HEK293 (cell line): ENCODE data around the gene TMEM207.

ENCODE experiments used
- CTCF ChIA-PET: fragments of 350-600 bp; formaldehyde crosslinking; extraction: SDS; loops from one replicate; lab custom pipeline; 2021; ENCODE audit warnings: antibody characterized with exemption; lab: Yijun Ruan, JAX
- POLR2A ChIA-PET: fragments of 300-600 bp; formaldehyde crosslinking; extraction: SDS; loops from one replicate; lab custom pipeline; 2020; ENCODE audit warnings: antibody characterized with exemption, inconsistent platforms; lab: Yijun Ruan, JAX
- H3K27ac ChIP-seq: fragments of 200-500 bp; sonication (Bioruptor generic); 2 replicates; pipeline ENCODE4 v1.5.1; 2014; ENCODE audit warnings: low read depth, low read length, control low read depth, inconsistent platforms; ENCODE audit errors: extremely low read depth
- H3K36me3 ChIP-seq, 2 experiments: fragments of 200-500 bp in 1 of 2; sonication (Bioruptor generic) in 1 of 2; 1 replicate in 1 of 2; 2 replicates in 1 of 2; pipeline ENCODE4 v1.5.1; 2014 to 2017; ENCODE audit warnings: inconsistent platforms in 2 of 2, low read length in 2 of 2; ENCODE audit not compliant: control insufficient read depth in 2 of 2, insufficient read depth in 1 of 2
- H3K4me1 ChIP-seq: fragments of 200-500 bp; sonication (Bioruptor generic); 2 replicates; pipeline ENCODE4 v1.5.1; 2014; ENCODE audit warnings: mild to moderate bottlenecking, low read length, inconsistent platforms; ENCODE audit not compliant: control insufficient read depth, insufficient read depth
- H3K4me3 ChIP-seq: 2 replicates; pipeline ENCODE4 v1.5.1; 2011; ENCODE audit warnings: low read depth, mild to moderate bottlenecking, control low read depth, low read length, moderate library complexity
- H3K9me3 ChIP-seq: fragments of 200-500 bp; sonication (Bioruptor generic); 2 replicates; pipeline ENCODE4 v1.5.1; 2014; ENCODE audit warnings: low read depth, low read length, inconsistent platforms; ENCODE audit not compliant: control insufficient read depth, insufficient read depth
- EGR2 ChIP-seq: fragments of 450-650 bp; formaldehyde crosslinking; IDR thresholded peaks from 2 replicates; pipeline ENCODE4 v1.5.1; 2016; ENCODE audit warnings: low read depth, missing biosample characterization, missing genetic modification characterization
- MZF1 ChIP-seq: fragments of 450-650 bp; formaldehyde crosslinking; IDR thresholded peaks from 2 replicates; pipeline ENCODE4 v1.5.1; 2017; ENCODE audit warnings: missing biosample characterization, missing genetic modification characterization, borderline replicate concordance
- RBAK ChIP-seq: fragments of 450-650 bp; formaldehyde crosslinking; IDR thresholded peaks from 2 replicates; pipeline ENCODE4 v1.5.1; 2016; ENCODE audit warnings: missing biosample characterization, missing genetic modification characterization
- REPIN1 ChIP-seq: fragments of 450-650 bp; formaldehyde crosslinking; IDR thresholded peaks from 2 replicates; pipeline ENCODE4 v1.5.1; 2017; ENCODE audit warnings: missing biosample characterization, missing genetic modification characterization, low read depth
- REST ChIP-seq: fragments of 450-650 bp; formaldehyde crosslinking; IDR thresholded peaks from 2 replicates; pipeline ENCODE4 v1.5.1; 2016; ENCODE audit warnings: missing biosample characterization, missing genetic modification characterization
- ZBTB8A ChIP-seq: fragments of 450-650 bp; formaldehyde crosslinking; IDR thresholded peaks from 2 replicates; pipeline ENCODE4 v1.5.1; 2016; ENCODE audit warnings: missing biosample characterization, missing genetic modification characterization
- ZNF10 ChIP-seq: fragments of 450-650 bp; formaldehyde crosslinking; IDR thresholded peaks from 2 replicates; pipeline ENCODE4 v1.5.1; 2017; ENCODE audit warnings: missing biosample characterization, missing genetic modification characterization
- ZNF155 ChIP-seq: fragments of 450-650 bp; formaldehyde crosslinking; IDR thresholded peaks from 2 replicates; pipeline ENCODE4 v1.5.1; 2016; ENCODE audit warnings: missing biosample characterization, missing genetic modification characterization
- ZNF184 ChIP-seq: fragments of 450-650 bp; IDR thresholded peaks from 2 replicates; pipeline ENCODE4 v1.5.1; 2018; ENCODE audit warnings: missing biosample characterization, mild to moderate bottlenecking, missing genetic modification characterization
- ZNF223 ChIP-seq: fragments of 450-650 bp; formaldehyde crosslinking; IDR thresholded peaks from 2 replicates; pipeline ENCODE4 v1.5.1; 2016; ENCODE audit warnings: missing biosample characterization, missing genetic modification characterization
- ZNF24 ChIP-seq: fragments of 450-650 bp; formaldehyde crosslinking; IDR thresholded peaks from 2 replicates; pipeline ENCODE4 v1.5.1; 2016; ENCODE audit warnings: missing biosample characterization, missing genetic modification characterization
- ZNF266 ChIP-seq: fragments of 450-650 bp; formaldehyde crosslinking; IDR thresholded peaks from 2 replicates; pipeline ENCODE4 v1.5.1; 2016; ENCODE audit warnings: missing biosample characterization, missing genetic modification characterization, low read depth
- ZNF302 ChIP-seq: fragments of 450-650 bp; formaldehyde crosslinking; IDR thresholded peaks from 2 replicates; pipeline ENCODE4 v1.5.1; 2016; ENCODE audit warnings: missing biosample characterization, missing genetic modification characterization, low read depth
- ZNF449 ChIP-seq: fragments of 450-650 bp; formaldehyde crosslinking; IDR thresholded peaks from 2 replicates; pipeline ENCODE4 v1.5.1; 2017; ENCODE audit warnings: missing biosample characterization, mild to moderate bottlenecking, missing genetic modification characterization, moderate library complexity
- ZNF521 ChIP-seq: fragments of 450-650 bp; formaldehyde crosslinking; IDR thresholded peaks from 2 replicates; pipeline ENCODE4 v1.5.1; 2017; ENCODE audit warnings: missing biosample characterization, mild to moderate bottlenecking, missing genetic modification characterization
- ZNF558 ChIP-seq: fragments of 450-650 bp; formaldehyde crosslinking; IDR thresholded peaks from 2 replicates; pipeline ENCODE4 v1.5.1; 2016; ENCODE audit warnings: missing biosample characterization, missing genetic modification characterization
- ZNF626 ChIP-seq: fragments of 450-650 bp; sonication (Bioruptor Pico); formaldehyde crosslinking; IDR thresholded peaks from 2 replicates; pipeline ENCODE4 v1.5.1; 2018; ENCODE audit warnings: missing biosample characterization, missing genetic modification characterization, inconsistent platforms
- ZNF791 ChIP-seq: fragments of 450-650 bp; formaldehyde crosslinking; IDR thresholded peaks from 2 replicates; pipeline ENCODE4 v1.5.1; 2016; ENCODE audit warnings: missing biosample characterization, missing genetic modification characterization
- ZSCAN5A ChIP-seq: fragments of 450-650 bp; formaldehyde crosslinking; IDR thresholded peaks from 2 replicates; pipeline ENCODE4 v1.5.1; 2016; ENCODE audit warnings: missing biosample characterization, missing genetic modification characterization
- TF ChIP-seq, protein P1 (sequence below): fragments of 450-650 bp; formaldehyde crosslinking; IDR thresholded peaks from 2 replicates; pipeline ENCODE4 v1.5.1; 2016; ENCODE audit warnings: missing biosample characterization, missing genetic modification characterization
- TF ChIP-seq, protein P2 (sequence below): sonication (generic); formaldehyde crosslinking; IDR thresholded peaks from 2 replicates; pipeline ENCODE4 v1.8.1; 2022; ENCODE audit warnings: mild to moderate bottlenecking, moderate library complexity, missing genetic modification reagents
- TF ChIP-seq, protein P3 (sequence below): fragments of 450-650 bp; formaldehyde crosslinking; IDR thresholded peaks from 2 replicates; pipeline ENCODE4 v1.5.1; 2016; ENCODE audit warnings: missing biosample characterization, missing genetic modification characterization
- TF ChIP-seq, protein P4 (sequence below): fragments of 450-650 bp; formaldehyde crosslinking; IDR thresholded peaks from 2 replicates; pipeline ENCODE4 v1.5.1; 2016; ENCODE audit warnings: missing biosample characterization, missing genetic modification characterization, low read depth

The TMEM207 gene

DNA sequence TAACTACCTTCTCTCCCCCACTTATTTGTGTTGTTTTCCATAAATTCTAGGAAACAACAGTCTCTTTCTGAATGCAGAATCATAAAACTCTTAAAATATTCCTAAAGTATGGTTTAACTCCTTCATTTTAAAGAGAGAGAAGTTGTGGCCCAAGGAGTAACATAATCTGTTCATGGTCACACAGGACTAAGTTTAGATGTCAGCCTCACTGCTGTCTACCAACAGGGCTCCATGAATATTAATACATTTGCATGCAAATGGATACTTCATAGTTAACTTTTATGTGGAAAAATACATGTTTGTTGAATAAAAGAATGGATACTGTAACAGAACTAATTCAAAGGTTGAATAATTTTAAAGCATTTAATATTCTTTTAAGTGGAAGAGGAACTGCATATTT is 45.7 kb upstream of the TMEM207 start:
- Histone ChIP-seq H3K4me3 (no peak overlapping the region), H3K27ac (no peak overlapping the region), H3K4me1 (no peaks in the 10 kb centered on the region), H3K36me3 (no peaks in the 10 kb centered on the region), H3K9me3 (no peaks in the 10 kb centered on the region)
- TF ChIP-seq REPIN1 (tag by site-specific recombination) (no peak), MZF1 (tag by site-specific recombination) (no peak), RBAK (tag by site-specific recombination) (no peak), EGR2 (tag by site-specific recombination) (no peak), ZNF24 (tag by site-specific recombination) (no peak), ZNF449 (tag by site-specific recombination) (no peak), ZNF558 (no peak), ZNF791 (no peak), ZNF10 (no peak), ZNF302 (tag by site-specific recombination) (no peak), ZSCAN5A (no peak)
- TF ChIP-seq, protein P1, sequence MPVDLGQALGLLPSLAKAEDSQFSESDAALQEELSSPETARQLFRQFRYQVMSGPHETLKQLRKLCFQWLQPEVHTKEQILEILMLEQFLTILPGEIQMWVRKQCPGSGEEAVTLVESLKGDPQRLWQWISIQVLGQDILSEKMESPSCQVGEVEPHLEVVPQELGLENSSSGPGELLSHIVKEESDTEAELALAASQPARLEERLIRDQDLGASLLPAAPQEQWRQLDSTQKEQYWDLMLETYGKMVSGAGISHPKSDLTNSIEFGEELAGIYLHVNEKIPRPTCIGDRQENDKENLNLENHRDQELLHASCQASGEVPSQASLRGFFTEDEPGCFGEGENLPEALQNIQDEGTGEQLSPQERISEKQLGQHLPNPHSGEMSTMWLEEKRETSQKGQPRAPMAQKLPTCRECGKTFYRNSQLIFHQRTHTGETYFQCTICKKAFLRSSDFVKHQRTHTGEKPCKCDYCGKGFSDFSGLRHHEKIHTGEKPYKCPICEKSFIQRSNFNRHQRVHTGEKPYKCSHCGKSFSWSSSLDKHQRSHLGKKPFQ (tag by site-specific recombination): no peak
- ChIA-PET POLR2A (no interaction called here), CTCF (no interaction called here)

- TF ChIP-seq, protein P2, sequence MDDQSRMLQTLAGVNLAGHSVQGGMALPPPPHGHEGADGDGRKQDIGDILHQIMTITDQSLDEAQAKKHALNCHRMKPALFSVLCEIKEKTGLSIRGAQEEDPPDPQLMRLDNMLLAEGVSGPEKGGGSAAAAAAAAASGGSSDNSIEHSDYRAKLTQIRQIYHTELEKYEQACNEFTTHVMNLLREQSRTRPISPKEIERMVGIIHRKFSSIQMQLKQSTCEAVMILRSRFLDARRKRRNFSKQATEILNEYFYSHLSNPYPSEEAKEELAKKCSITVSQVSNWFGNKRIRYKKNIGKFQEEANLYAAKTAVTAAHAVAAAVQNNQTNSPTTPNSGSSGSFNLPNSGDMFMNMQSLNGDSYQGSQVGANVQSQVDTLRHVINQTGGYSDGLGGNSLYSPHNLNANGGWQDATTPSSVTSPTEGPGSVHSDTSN (CRISPR knock-in tag): no peak
- no peak for TF ChIP-seq ZNF223
- no peak for TF ChIP-seq ZNF184 (tag by site-specific recombination)
- no peak for TF ChIP-seq ZNF626 (tag by site-specific recombination)
- no peak for TF ChIP-seq ZNF266 (tag by site-specific recombination)
- TF ChIP-seq, protein P3, sequence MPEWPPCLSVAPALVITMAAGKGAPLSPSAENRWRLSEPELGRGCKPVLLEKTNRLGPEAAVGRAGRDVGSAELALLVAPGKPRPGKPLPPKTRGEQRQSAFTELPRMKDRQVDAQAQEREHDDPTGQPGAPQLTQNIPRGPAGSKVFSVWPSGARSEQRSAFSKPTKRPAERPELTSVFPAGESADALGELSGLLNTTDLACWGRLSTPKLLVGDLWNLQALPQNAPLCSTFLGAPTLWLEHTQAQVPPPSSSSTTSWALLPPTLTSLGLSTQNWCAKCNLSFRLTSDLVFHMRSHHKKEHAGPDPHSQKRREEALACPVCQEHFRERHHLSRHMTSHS (tag by site-specific recombination): no peak
- TF ChIP-seq REST: no peak
- no peak for TF ChIP-seq ZNF155 (tag by site-specific recombination)
- no peak for TF ChIP-seq ZBTB8A
- TF ChIP-seq ZNF521 (tag by site-specific recombination): no peak
- no peak for TF ChIP-seq ZNF24 (tag by site-specific recombination)
- TF ChIP-seq, protein P4, sequence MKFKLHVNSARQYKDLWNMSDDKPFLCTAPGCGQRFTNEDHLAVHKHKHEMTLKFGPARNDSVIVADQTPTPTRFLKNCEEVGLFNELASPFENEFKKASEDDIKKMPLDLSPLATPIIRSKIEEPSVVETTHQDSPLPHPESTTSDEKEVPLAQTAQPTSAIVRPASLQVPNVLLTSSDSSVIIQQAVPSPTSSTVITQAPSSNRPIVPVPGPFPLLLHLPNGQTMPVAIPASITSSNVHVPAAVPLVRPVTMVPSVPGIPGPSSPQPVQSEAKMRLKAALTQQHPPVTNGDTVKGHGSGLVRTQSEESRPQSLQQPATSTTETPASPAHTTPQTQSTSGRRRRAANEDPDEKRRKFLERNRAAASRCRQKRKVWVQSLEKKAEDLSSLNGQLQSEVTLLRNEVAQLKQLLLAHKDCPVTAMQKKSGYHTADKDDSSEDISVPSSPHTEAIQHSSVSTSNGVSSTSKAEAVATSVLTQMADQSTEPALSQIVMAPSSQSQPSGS (tag by site-specific recombination): no peak
- Histone ChIP-seq H3K4me1 (no peaks in the 10 kb centered on the region), H3K27ac (no peak overlapping the region), H3K9me3 (no peaks in the 10 kb centered on the region), H3K36me3 (no peaks in the 10 kb centered on the region), H3K4me3 (no peak overlapping the region)
- POLR2A ChIA-PET: no interaction called here
- CTCF ChIA-PET: no interaction called here
Observed at GRCh38 chr3:190494907-190495306, 45.2 kb upstream of the TMEM207 start.
